Smooth muscle cell (in vitro differentiated cells): ENCODE results near the gene MAPRE2. TPM values are rescaled to one million over a fixed set of nuclear protein-coding genes. Genes with fewer than 3 reads are reported as not detected.

Experiments used
- DNase-seq: peaks from one replicate; lab custom pipeline; 2025; ENCODE audit not compliant: unreplicated experiment; lab: John Stamatoyannopoulos, UW
- H2AFZ ChIP-seq: fragments of 200-600 bp; sonication (generic); 2 replicates; pipeline ENCODE4 v1.6.0; 2016; ENCODE audit warnings: antibody characterized with exemption, low read depth, mild to moderate bottlenecking
- H3F3A ChIP-seq: fragments of 200-600 bp; sonication (generic); 2 replicates; pipeline ENCODE4 v1.6.0; 2017; ENCODE audit warnings: antibody characterized with exemption, low read depth
- H3K27ac ChIP-seq: fragments of 200-600 bp; sonication (generic); 2 replicates; pipeline ENCODE4 v1.5.1; 2016; ENCODE audit warnings: low read depth, mild to moderate bottlenecking
- H3K27me3 ChIP-seq: fragments of 200-600 bp; sonication (generic); 2 replicates; pipeline ENCODE4 v1.6.1; 2016; ENCODE audit warnings: low read depth, mild to moderate bottlenecking
- H3K36me3 ChIP-seq: fragments of 200-600 bp; sonication (generic); 2 replicates; pipeline ENCODE4 v1.5.1; 2016; ENCODE audit warnings: low read depth
- H3K4me1 ChIP-seq: fragments of 200-600 bp; sonication (generic); 2 replicates; pipeline ENCODE4 v1.5.1; 2016; ENCODE audit warnings: low read depth
- H3K4me2 ChIP-seq: fragments of 200-600 bp; sonication (generic); 2 replicates; pipeline ENCODE4 v1.6.0; 2016; ENCODE audit warnings: mild to moderate bottlenecking
- H3K4me3 ChIP-seq: fragments of 200-600 bp; sonication (generic); 2 replicates; pipeline ENCODE4 v1.5.1; 2016; ENCODE audit warnings: mild to moderate bottlenecking
- H3K79me2 ChIP-seq: fragments of 200-600 bp; sonication (generic); 2 replicates; pipeline ENCODE4 v1.6.0; 2016; ENCODE audit warnings: low read depth, mild to moderate bottlenecking
- H3K9ac ChIP-seq: fragments of 200-600 bp; sonication (generic); 2 replicates; pipeline ENCODE4 v1.6.0; 2016; ENCODE audit warnings: low read depth
- H3K9me3 ChIP-seq: fragments of 200-600 bp; sonication (generic); replicated peaks from 2 replicates; pipeline ENCODE4 v1.5.1; 2016; ENCODE audit warnings: low read depth
- H4K20me1 ChIP-seq: fragments of 200-600 bp; sonication (generic); 2 replicates; pipeline ENCODE4 v1.6.0; 2016; ENCODE audit warnings: low read depth
- CTCF ChIP-seq: fragments of 200-600 bp; sonication (generic); IDR thresholded peaks from 2 replicates; pipeline ENCODE4 v1.5.1; 2017; ENCODE audit warnings: borderline replicate concordance, mild to moderate bottlenecking, antibody characterized with exemption; ENCODE audit not compliant: insufficient read depth, poor library complexity, severe bottlenecking
- WGBS: methylation state at CpG from one replicate; pipeline ENCODE4 v1.1.7; 2016; ENCODE audit warnings: low lambda C conversion rate; 5-methylcytosine and 5-hydroxymethylcytosine counted together
- polyA plus RNA-seq: library from polyadenylated mRNA; unstranded; fragments of >200 nt; fragmentation: Nextera tagmentation; extraction: Ambion mirVana; gene quantifications from 2 replicates; pipeline ENCODE4 v1.2.1, GENCODE V29; 2016
- total RNA-seq: library from RNA; depleted of rRNA; stranded (reverse); fragments of >200 nt; gene quantifications from 2 replicates; pipeline ENCODE4 v1.2.3, GENCODE V29; 2014

The MAPRE2 gene
- total and polyA plus RNA-seq, 2 experiments from 2014 or later = 11.2 to 21.8 TPM

- no peak overlapping the region for H3K4me2 ChIP-seq
- TF ChIP-seq CTCF = no peak
- no peak for DNase-seq
- no peaks in the 10 kb centered on the region for H3F3A ChIP-seq
- no peaks in the 10 kb centered on the region for H4K20me1 ChIP-seq
- no peaks in the 10 kb centered on the region for H3K9me3 ChIP-seq
- H3K27me3 ChIP-seq = no peaks in the 10 kb centered on the region
- no peaks in the 10 kb centered on the region for H3K36me3 ChIP-seq
- H3K9ac ChIP-seq = no peak overlapping the region
- no peaks in the 10 kb centered on the region for H3K4me1 ChIP-seq
- no peak overlapping the region for H3K27ac ChIP-seq
- no peak overlapping the region for H2AFZ ChIP-seq
- no peaks in the 10 kb centered on the region for H3K79me2 ChIP-seq
- H3K4me3 ChIP-seq = no peak overlapping the region
These were observed 82.6 kb downstream of the MAPRE2 start for GRCh38 chr18:35123811-35124210.

- Histone ChIP-seq H3K27ac (no peak overlapping the region), H3K36me3 (no peaks in the 10 kb centered on the region), H2AFZ (no peak overlapping the region), H3K4me2 (no peak overlapping the region), H3K9ac (no peak overlapping the region), H3K27me3 (no peaks in the 10 kb centered on the region), H3K4me1 (no peaks in the 10 kb centered on the region), H3K9me3 (no peaks in the 10 kb centered on the region), H3F3A (no peaks in the 10 kb centered on the region), H3K79me2 (no peaks in the 10 kb centered on the region), H4K20me1 (no peaks in the 10 kb centered on the region), H3K4me3 (no peak overlapping the region)
- TF ChIP-seq CTCF = no peak
- DNase-seq = no peak
- WGBS = 71% methylated on average over 4 of the region's 4 CpGs
These were observed 86.0 kb downstream of the MAPRE2 start for GRCh38 chr18:35127201-35127600.

GRCh38 chr18:35128675-35129074, 87.5 kb downstream of the MAPRE2 start:
- no peaks in the 10 kb centered on the region for H3F3A ChIP-seq
- no peak for TF ChIP-seq CTCF
- H3K9me3 ChIP-seq = no peaks in the 10 kb centered on the region
- no peak overlapping the region for H2AFZ ChIP-seq
- H3K9ac ChIP-seq = no peak overlapping the region
- no peaks in the 10 kb centered on the region for H4K20me1 ChIP-seq
- DNase-seq = no peak
- no peak overlapping the region for H3K4me3 ChIP-seq
- no peaks in the 10 kb centered on the region for H3K4me1 ChIP-seq
- H3K4me2 ChIP-seq = no peak overlapping the region
- no peaks in the 10 kb centered on the region for H3K79me2 ChIP-seq
- H3K36me3 ChIP-seq = no peaks in the 10 kb centered on the region
- 94% methylated on average over 7 of the region's 7 CpGs for WGBS
- no peak overlapping the region for H3K27ac ChIP-seq
- H3K27me3 ChIP-seq = no peaks in the 10 kb centered on the region

GRCh38 chr18:35130236-35130635, 89.0 kb downstream of the MAPRE2 start:
- TF ChIP-seq CTCF = no peak
- H3K9ac ChIP-seq = no peak overlapping the region

More at GRCh38 chr18:35130236-35130635, 89.0 kb downstream of the MAPRE2 start:
- Histone ChIP-seq H3K79me2 (no peaks in the 10 kb centered on the region), H3K27me3 (no peaks in the 10 kb centered on the region), H4K20me1 (no peaks in the 10 kb centered on the region), H3K27ac (no peak overlapping the region), H3K36me3 (no peaks in the 10 kb centered on the region), H3K9me3 (no peaks in the 10 kb centered on the region), H2AFZ (no peak overlapping the region), H3F3A (no peaks in the 10 kb centered on the region), H3K4me3 (no peak overlapping the region), H3K4me2 (no peak overlapping the region), H3K4me1 (no peaks in the 10 kb centered on the region)
- no peak for DNase-seq
